ENCODE data around the gene MOK. TPM values are rescaled to one million over a fixed set of nuclear protein-coding genes. Genes with fewer than 3 reads are reported as not detected.

Gene MOK
- total RNA-seq, 4 donors from 2014 or later, result 13.0 to 25.4 (median 17.0) TPM

DNA sequence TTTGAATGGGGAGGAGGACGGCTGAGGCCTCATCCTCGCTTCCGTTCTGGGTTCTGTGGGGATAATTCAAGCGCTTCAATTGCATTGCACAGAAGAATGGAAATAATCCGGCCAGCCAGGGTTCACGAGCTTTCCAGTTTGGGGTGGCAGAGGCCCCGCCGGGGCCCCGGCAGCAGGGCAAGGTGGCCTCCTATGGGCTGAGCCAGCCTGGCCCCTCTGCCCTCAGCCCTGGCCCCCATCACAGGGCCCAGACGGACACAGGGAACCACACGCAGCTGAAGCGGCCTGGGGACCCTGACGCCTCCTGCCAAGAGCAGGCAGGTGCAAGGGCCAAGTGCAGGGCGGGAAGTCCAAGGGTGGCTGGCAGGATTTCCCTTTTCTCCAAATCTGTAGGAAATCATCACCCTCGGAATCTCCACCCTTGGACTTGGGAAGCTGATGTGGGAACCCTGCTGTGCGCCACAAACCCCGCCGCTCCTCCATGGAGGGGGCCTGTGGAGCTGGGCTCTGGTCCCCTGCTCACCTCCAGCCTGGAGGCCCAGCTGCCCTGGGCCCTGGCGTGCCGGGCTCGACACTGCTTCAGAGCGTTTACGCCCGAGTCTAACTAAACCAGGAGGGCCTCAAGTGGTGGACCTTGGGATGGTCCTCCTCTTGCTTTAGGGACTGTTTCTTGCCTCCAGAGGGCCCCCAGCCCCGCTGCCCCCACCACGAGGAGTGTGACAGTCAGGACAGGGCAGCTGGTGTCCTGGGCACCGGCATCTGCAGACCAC is 78.4 kb downstream of the MOK start:
- TF ChIP-seq POLR2A (IDR thresholded peaks at IDR 0.05) (no peak), POLR2AphosphoS5 (IDR thresholded peaks at IDR 0.05) (no peak), EP300 (IDR thresholded peaks at IDR 0.05) (no peak)
- TF ChIP-seq, protein P1, sequence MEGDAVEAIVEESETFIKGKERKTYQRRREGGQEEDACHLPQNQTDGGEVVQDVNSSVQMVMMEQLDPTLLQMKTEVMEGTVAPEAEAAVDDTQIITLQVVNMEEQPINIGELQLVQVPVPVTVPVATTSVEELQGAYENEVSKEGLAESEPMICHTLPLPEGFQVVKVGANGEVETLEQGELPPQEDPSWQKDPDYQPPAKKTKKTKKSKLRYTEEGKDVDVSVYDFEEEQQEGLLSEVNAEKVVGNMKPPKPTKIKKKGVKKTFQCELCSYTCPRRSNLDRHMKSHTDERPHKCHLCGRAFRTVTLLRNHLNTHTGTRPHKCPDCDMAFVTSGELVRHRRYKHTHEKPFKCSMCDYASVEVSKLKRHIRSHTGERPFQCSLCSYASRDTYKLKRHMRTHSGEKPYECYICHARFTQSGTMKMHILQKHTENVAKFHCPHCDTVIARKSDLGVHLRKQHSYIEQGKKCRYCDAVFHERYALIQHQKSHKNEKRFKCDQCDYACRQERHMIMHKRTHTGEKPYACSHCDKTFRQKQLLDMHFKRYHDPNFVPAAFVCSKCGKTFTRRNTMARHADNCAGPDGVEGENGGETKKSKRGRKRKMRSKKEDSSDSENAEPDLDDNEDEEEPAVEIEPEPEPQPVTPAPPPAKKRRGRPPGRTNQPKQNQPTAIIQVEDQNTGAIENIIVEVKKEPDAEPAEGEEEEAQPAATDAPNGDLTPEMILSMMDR (IDR thresholded peaks at IDR 0.05), result no peak
- Histone ChIP-seq H3K4me3 (no peak overlapping the region), H3K4me1 (no peaks in the 10 kb centered on the region), H3K27me3 (no peaks in the 10 kb centered on the region), H3K9me3 (no peaks in the 10 kb centered on the region), H3K27ac (no peak overlapping the region), H3K36me3 (peaks cover 19% of the 10 kb centered on the region)
- WGBS, result 88% methylated on average over 16 of the region's 27 CpGs
- DNase-seq (ENCODE audit: low spot score in 2 of 2), result no peak

DNA sequence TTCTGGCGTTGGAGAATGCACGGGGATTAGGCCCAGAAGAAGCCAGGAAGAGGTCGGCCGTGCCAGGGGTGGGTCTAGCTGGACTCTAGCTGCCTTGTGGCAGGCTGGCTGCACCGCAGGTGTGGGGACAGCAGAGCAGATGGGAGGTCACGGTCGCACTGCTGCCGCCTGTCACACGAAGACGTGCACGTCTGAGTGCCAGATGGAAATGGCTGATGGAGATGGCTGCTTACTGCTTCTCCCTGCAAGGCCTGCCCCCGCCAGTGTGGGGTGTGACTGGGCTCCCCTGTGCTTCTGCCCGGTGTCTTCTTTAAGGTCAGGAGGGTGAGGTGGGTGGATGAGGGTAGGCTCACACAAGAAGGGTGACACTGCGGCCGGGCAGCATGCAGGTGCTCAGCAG is 79.0 kb downstream of the MOK start:
- Histone ChIP-seq H3K4me1 (peaks cover 5% of the 10 kb centered on the region), H3K36me3 (peaks cover 13% of the 10 kb centered on the region), H3K27ac (no peak overlapping the region), H3K9me3 (no peaks in the 10 kb centered on the region), H3K4me3 (no peak overlapping the region), H3K27me3 (no peaks in the 10 kb centered on the region)
- DNase-seq (ENCODE audit: low spot score in 2 of 2), result no peak
- TF ChIP-seq, protein P1 (IDR thresholded peaks at IDR 0.05), result no peak
- TF ChIP-seq POLR2AphosphoS5 (IDR thresholded peaks at IDR 0.05) (no peak), POLR2A (IDR thresholded peaks at IDR 0.05) (no peak), EP300 (IDR thresholded peaks at IDR 0.05) (no peak)
- WGBS, result 83% methylated on average over 15 of the region's 15 CpGs

DNA sequence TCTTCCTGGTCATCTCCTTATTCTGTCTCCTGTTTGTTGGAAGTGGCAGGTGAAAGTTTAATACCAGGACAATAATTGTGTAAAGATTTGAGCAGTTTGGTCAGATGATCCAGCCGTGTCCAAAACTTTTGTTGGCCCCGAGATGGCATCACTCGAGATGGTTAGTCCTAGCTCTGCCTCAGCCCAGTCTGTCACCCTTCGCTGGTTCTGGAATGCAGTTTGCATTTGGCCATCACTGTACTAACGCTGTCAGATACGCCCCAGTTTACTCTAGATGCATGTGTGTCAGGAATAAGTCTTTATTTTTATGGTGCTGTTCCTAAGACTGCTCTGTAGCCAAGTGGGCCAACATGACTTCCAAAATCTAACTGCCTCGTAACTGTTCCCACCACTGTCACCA is 79.6 kb downstream of the MOK start:
- Histone ChIP-seq H3K27ac (no peak overlapping the region), H3K36me3 (peaks cover 8% of the 10 kb centered on the region), H3K9me3 (no peaks in the 10 kb centered on the region), H3K4me1 (peaks cover 9% of the 10 kb centered on the region), H3K4me3 (no peak overlapping the region), H3K27me3 (no peaks in the 10 kb centered on the region)
- DNase-seq (ENCODE audit: low spot score in 2 of 2), result no peak
- WGBS, result 84% methylated on average over 7 of the region's 7 CpGs
- TF ChIP-seq, protein P1 (IDR thresholded peaks at IDR 0.05), result no peak
- TF ChIP-seq POLR2A (IDR thresholded peaks at IDR 0.05) (no peak), EP300 (IDR thresholded peaks at IDR 0.05) (no peak), POLR2AphosphoS5 (IDR thresholded peaks at IDR 0.05) (no peak)

DNA sequence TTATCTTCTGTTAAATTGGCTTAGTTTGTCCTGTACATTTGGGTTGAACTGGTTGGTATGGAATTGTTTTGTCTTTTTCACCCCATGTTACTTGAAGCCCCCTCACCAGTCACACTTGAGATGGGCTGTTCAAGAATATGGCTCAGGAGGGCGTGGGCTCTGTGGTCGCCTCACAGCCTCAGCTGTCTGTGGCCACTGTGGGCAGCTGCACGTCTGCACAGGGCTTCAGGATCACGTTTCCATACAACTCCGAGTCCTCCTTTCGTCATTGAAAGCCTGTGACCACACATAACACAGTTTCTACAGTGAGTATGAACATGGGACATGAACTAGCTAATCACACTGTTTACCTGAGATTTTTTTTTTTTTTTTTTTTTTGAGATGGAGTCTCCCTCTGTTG is 81.3 kb downstream of the MOK start:
- no peak overlapping the region for H3K4me3 ChIP-seq
- H3K27me3 ChIP-seq, result no peaks in the 10 kb centered on the region
- DNase-seq (ENCODE audit: low spot score in 2 of 2), result no peak
- WGBS, result 90% methylated on average over 6 of the region's 6 CpGs
- TF ChIP-seq POLR2AphosphoS5 (IDR thresholded peaks at IDR 0.05), result no peak
- no peak for TF ChIP-seq EP300 (IDR thresholded peaks at IDR 0.05)
- TF ChIP-seq POLR2A (IDR thresholded peaks at IDR 0.05), result no peak
- TF ChIP-seq, protein P1 (IDR thresholded peaks at IDR 0.05), result no peak
- no peaks in the 10 kb centered on the region for H3K9me3 ChIP-seq
- H3K27ac ChIP-seq, result no peak overlapping the region
- peaks cover 9% of the 10 kb centered on the region for H3K4me1 ChIP-seq
- peaks cover 8% of the 10 kb centered on the region for H3K36me3 ChIP-seq

DNA sequence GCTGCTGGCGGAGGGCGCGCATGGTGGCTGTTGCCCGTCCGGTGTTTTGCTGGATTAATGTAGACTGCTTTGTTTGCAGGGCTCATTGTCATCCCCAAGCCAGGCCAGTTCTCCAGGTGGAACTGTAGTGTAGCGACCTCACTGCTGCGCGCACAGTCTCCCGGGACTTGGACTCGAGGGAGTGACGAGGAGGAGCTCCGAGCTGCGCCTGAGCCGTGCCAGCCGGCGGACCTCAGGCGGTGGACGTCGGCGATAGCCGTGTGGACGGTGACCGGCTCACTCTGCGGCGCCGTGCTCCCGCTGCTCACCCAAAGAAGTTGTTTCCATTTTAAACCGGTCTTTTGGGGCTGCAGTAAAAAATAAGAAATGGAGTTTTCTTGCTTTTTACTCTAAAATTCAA is 82.2 kb downstream of the MOK start:
- Histone ChIP-seq H3K4me3 (no peak overlapping the region), H3K27me3 (no peaks in the 10 kb centered on the region), H3K9me3 (no peaks in the 10 kb centered on the region), H3K27ac (no peak overlapping the region), H3K36me3 (peaks cover 8% of the 10 kb centered on the region), H3K4me1 (peaks cover 9% of the 10 kb centered on the region)
- TF ChIP-seq, protein P1 (IDR thresholded peaks at IDR 0.05), result no peak
- TF ChIP-seq EP300 (IDR thresholded peaks at IDR 0.05) (no peak), POLR2A (IDR thresholded peaks at IDR 0.05) (no peak), POLR2AphosphoS5 (IDR thresholded peaks at IDR 0.05) (no peak)
- DNase-seq (ENCODE audit: low spot score in 2 of 2), result no peak
- 94% methylated on average over 28 of the region's 28 CpGs for WGBS
